Stimulated activated CD4-positive, alpha-beta T cell treated with anti-CD3 and anti-CD28 coated beads, Interleukin-4, amount 100 ng/mL, for 24 hours (primary cell): ENCODE data around the gene ASTL.

ENCODE experiments used
- DNase-seq: peaks from one replicate; pipeline ENCODE4 v3.0.0-alpha.2; 2020

Gene ASTL

GRCh38 chr2:96075199-96075771, 63.0 kb downstream of the ASTL start:
- DNase-seq = no peak

GRCh38 chr2:96074156-96074555, 64.1 kb downstream of the ASTL start:
- DNase-seq = no peak

DNA sequence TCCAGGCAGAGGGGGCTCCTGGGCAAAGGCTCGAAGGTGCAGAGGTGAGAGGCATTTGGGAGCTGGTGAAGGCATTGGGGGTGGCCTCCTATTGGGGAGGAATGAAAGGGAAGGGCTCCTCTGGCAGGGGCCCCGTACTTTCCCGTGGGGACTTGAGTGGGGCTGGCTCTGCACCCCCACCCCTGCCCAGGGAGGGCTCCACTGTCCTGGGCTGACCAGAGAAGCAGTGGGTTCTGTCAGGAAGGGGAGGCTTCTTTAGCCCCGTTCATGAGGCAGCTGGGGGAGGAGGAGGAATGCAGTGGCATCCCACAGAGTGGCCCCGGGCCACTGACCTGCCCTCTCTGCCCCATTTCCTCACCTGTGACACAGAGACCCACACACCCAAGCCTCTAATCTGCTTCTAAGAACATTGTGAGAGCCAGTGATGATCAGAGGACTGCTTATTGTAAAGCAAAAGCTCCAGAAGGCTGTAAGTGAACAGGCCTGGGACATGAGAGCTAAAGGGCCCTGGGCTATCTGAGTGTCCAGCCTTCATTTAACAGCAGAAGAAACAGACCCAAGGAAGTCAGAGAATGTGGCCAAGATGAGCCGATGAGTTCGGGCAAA, 65.0 kb downstream of the ASTL start:
- DNase-seq = no peak
